GM12892 (cell line): Measurements from ENCODE around the gene ARIH1.

Experiments used
- POLR2A ChIP-seq: IDR thresholded peaks from 2 replicates; pipeline ENCODE4 v1.6.1; 2011; ENCODE audit warnings: low read depth, low read length, control low read depth
- POLR2AphosphoS5 ChIP-seq: IDR thresholded peaks from 2 replicates; pipeline ENCODE4 v1.6.1; 2011; ENCODE audit warnings: low read depth, low read length, control low read depth

- TF ChIP-seq POLR2AphosphoS5 (no peak), POLR2A (no peak)
Measured at GRCh38 chr15:72545156-72545555, 71.0 kb downstream of the ARIH1 start.
